Ammon's horn (tissue), 1 donor: ENCODE measurements around the gene AGMO.

Source experiments
- DNase-seq: peaks from one replicate; pipeline ENCODE4 v3.0.0-alpha.2; 2016; ENCODE audit warnings: low spot score

The AGMO gene

DNA sequence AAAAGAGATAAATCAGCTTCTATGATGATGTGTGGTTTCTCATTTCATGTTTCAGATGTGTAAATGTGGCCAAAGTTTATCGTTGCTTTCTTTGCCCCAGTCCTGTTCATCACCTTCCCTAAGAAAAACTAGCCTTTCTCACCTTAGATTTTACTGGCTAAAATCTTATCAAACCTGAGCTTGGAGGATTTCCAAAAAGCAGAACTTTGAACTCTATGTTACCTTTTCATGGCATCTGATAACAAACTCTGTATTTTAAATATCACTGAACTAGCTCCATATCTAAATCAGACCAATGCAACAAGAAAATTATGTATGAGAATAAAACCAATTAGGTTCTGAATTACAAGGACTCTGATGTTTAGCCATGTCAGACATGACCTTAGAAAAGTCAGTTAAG lies 335.8 kb downstream of the AGMO start:
- DNase-seq: no peak

GRCh38 chr7:15219758-15220157 lies 342.1 kb downstream of the AGMO start:
- no peak for DNase-seq

GRCh38 chr7:15218261-15218660 lies 343.6 kb downstream of the AGMO start:
- DNase-seq: no peak

DNA sequence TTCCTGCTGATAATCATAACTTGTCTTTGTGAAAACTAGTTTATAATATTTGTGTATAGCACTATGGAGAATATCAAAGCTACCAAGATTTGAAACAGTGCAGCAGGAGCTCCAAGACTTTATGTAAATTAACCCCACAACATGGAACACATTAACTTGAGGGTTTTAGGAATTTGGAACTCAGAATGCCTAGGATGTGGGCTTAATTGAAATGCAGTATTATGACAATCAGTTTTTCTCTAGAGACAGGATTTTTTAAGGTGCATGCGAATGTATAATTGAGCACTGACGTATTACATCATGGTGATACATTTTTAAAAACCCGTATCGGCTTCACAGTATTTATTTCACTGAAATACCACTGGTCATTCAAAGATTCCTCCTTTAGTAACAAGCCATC lies 346.2 kb downstream of the AGMO start:
- DNase-seq: no peak

DNA sequence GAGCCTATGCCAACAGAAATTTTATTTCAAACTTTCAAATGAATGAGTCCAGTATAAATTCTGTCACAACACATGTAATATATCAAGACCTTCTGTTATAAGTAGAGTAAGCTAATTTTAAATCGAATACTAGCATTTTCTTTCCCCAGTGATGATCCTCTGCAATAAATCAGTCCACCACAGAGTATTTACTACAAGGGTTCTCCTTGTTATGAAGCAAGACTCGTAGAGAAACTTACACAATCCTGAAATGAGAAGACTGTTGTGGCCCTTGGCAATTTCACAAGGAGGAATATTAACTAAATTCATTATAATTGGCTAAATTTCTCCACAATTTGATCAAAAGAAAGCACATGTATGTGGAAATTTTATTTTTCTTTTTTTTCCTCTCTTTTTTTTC lies 346.8 kb downstream of the AGMO start:
- no peak for DNase-seq

- DNase-seq: no peak
These were observed 348.7 kb downstream of the AGMO start for GRCh38 chr7:15213093-15213492.

GRCh38 chr7:15209429-15209828 lies 352.4 kb downstream of the AGMO start:
- no peak for DNase-seq

DNA sequence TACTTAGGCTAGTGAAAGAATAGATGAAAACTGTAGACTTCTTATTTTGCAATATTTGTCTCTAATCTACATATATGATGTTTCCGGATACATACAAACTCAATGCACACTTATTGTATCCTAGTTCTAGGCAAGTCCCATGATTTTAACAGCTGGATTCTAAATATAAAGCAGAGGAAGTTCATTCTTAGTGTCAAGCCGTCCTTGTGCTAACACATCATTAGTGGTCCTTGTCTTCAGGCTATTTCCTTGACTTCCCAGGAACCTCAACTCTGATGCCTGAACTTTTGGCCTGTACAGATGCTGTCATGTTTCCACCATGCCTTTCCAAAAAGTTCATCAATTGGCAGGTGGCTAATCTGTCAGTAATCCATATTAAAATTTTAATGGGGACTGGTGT lies 357.4 kb downstream of the AGMO start:
- DNase-seq: no peak

DNA sequence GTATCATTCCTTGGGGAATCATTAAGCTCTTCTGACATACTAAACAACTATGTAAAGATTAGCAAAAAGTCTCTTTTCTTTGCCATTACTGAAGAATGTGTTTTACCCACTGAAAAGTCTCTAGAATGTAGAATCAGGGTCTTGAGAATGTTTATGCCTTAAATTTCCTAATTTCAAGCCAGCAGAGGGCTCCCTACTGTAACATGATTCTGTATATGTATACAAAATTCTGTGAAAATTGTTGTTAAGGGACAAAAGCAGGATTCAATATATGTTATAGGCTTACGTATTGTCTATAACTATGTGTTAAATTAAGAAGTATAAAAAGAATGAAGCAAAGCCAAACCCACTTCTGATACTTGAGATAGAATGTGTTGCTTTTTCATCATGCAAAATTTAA lies 362.3 kb downstream of the AGMO start:
- DNase-seq: no peak

- DNase-seq: no peak
These were observed 364.5 kb downstream of the AGMO start for GRCh38 chr7:15197042-15197977.

- DNase-seq: no peak
These were observed 383.8 kb downstream of the AGMO start for GRCh38 chr7:15178065-15178464.

DNA sequence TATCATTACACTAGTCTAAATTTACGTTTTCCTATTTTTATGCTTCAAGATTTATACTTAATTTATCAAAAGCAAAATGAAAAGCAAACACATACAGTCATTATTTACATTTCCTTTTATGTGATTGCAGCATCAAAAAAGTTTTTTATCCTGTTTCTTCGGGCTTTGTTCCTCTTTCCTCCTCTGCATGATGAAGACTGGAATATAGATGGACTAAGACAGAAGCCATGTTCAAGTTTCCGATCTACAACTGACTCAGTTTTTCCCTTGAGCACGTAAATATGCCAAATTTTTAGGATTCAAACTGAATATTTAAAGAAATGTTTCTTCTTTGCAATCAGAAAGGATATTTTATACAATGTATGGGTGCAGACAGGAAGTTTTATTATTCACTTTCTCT lies 385.7 kb downstream of the AGMO start:
- no peak for DNase-seq

DNA sequence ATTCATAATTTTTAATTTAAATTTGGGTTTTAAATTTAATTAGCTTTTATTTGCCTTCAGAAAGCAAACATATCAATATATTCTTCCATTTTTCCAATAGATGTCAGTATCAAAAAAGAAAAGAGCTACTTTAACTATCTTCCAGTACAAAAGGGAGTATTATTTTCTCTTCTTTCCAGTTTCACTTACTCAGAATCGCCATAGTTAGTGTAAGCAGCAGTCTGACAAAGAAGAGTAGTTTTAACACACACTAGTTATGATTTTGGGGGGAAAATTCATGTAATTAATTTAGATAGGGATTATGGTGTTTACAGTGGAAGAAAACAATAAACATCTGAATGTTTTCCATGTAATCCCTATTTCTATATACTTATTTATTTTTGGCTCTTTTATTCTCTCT lies 386.7 kb downstream of the AGMO start:
- DNase-seq: no peak

GRCh38 chr7:15174485-15174884 lies 387.3 kb downstream of the AGMO start:
- no peak for DNase-seq

GRCh38 chr7:15168489-15168888 lies 393.3 kb downstream of the AGMO start:
- DNase-seq: no peak

DNA sequence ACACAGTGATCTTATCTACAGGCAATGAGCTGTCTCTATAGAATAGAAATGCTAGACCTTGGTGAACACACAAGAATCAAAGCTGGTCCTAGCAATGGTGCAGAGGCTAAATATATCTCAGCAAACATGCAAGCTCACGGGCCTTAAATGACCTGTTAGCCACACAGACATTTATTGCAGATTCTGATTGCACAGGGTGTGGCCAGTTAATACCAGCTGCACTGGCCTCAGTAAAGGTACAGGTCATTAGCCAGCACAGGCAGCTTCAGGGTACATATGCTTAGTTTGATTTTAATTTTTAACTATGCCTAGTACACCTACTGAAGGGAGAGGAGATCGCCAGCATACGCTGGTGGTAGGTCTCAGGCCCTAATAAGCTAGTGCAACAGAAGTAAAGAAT lies 393.9 kb downstream of the AGMO start:
- DNase-seq: no peak

GRCh38 chr7:15166620-15167019 lies 395.2 kb downstream of the AGMO start:
- DNase-seq: no peak

DNA sequence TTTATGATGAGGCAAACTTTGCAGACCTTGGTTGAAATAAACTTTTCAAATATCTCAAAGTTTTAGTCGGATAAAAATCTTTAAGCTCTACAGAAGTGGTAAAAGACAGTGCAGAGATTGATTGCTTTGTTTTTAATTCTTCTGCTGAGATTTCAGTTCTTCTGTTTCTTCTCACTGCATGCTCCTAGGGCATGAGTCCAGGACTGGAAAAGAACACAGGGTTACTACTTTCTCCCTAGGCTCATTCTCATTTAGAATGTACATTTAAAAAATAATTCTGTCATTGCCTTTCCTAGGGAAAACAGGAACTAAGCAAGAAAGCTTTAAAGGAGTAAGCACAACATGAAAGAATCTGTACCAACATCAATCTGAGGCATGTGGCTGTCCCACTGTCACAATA lies 402.6 kb downstream of the AGMO start:
- no peak for DNase-seq

GRCh38 chr7:15158141-15158810 lies 403.5 kb downstream of the AGMO start:
- no peak for DNase-seq
